GM12864 (cell line): ENCODE results near the gene CTRB2.
"Not testable (repeated sequence)": the region's sequence is repeated elsewhere in the genome, so short reads cannot be mapped to it uniquely, and the experiment has no call there.

Experiments
- DNase-seq: peaks from one replicate; pipeline ENCODE4 v3.0.0-alpha.2; 2011; ENCODE audit warnings: low read depth
- H3K4me3 ChIP-seq: 2 replicates; pipeline ENCODE4 v1.5.1; 2011; ENCODE audit warnings: mild to moderate bottlenecking, low read depth, low read length, control low read depth
- CTCF ChIP-seq: IDR thresholded peaks from 2 replicates; pipeline ENCODE4 v1.5.1; 2011; ENCODE audit warnings: low read depth, mild to moderate bottlenecking, moderate library complexity, low read length, control low read depth, inconsistent platforms; ENCODE audit errors: missing control alignments

Gene CTRB2

GRCh38 chr16:75246504-75247205, 39.7 kb upstream of the CTRB2 start:
- H3K4me3 ChIP-seq: no peak overlapping the region
- no peak for TF ChIP-seq CTCF
- DNase-seq: no peak

DNA sequence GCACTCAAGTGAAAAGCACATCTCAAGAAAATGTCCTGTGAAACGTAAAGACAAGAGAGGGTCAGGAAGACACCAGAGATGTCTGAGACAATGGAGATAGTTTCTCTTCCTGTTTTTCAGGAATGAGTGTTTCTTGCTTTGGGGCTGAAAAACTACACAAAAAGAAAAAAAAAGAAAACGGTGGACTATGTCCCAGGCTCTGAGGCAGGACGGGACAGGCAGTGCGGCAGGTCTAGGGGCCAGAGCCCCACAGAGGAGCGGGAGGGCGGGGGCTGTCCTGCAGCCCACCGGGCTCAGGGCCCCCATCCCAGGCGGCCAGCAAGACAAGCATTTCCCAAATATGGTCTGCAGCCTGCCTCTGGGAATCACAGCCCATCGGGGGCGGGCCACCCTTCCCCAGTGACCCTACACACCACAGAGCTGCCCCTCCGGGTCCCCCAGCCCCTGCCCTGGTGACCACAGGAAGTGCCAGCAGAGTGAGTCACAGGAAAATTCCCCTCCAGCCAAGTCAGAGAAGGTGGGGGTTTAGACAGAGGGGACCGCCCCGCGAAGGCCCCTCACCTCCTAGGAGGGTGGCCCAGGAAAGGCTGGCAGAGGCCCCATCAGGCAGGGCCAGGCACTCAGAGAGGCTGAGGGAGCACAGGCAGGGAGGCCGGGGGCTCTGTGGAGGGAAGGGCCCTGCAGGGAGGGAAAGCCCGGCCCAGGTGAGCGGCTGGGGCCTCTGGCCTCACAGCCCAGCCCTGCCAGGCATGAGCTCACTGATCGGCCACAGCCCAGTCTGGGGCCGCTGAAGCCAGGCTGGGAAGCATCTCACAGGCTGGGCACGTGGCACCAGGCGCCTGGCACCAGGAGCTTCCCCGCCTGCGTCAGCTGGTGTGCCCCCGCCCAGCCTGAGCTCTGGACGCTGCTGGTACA, 38.1 kb upstream of the CTRB2 start:
- no peak for TF ChIP-seq CTCF
- DNase-seq: no peak
- no peak overlapping the region for H3K4me3 ChIP-seq

- no peak overlapping the region for H3K4me3 ChIP-seq
Measured at GRCh38 chr16:75244225-75244809, 37.4 kb upstream of the CTRB2 start.

GRCh38 chr16:75243667-75244224, 36.8 kb upstream of the CTRB2 start:
- no peak for DNase-seq
- H3K4me3 ChIP-seq: no peak overlapping the region
- no peak for TF ChIP-seq CTCF

More at GRCh38 chr16:75244225-75244809, 37.4 kb upstream of the CTRB2 start:
- no peak for DNase-seq
- no peak for TF ChIP-seq CTCF

GRCh38 chr16:75242436-75243078, 35.6 kb upstream of the CTRB2 start:
- H3K4me3 ChIP-seq, DNase-seq: not testable (repeated sequence)

DNA sequence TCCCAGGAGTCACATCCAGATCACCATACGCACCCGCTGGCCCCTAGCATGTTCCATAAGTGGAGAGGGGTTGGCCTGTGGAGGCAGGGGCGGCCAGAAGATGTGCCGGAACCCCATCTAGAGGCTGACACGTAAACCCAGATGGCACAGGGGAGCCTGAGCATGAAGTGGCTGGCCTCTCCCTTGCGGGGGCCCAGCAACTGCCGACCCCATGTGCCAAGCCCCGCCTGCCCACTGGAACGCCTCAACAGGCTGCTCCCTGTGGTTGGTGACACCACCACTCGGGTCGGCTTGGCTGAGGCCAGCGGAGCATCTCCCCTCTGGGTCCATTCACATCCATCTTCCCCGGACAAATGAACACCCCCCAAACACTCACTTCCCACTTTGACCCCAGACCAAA, 35.0 kb upstream of the CTRB2 start:
- no peak for DNase-seq
- TF ChIP-seq CTCF: no peak
- H3K4me3 ChIP-seq: no peak overlapping the region
